GM06990 (cell line): ENCODE data around the gene FLNA.

Experiments used
- DNase-seq: peaks from one replicate; pipeline ENCODE4 v3.0.0-alpha.2; 2011; ENCODE audit not compliant: insufficient read length; ENCODE audit errors: extremely low read depth
- H3K27me3 ChIP-seq: replicated peaks from 2 replicates; pipeline ENCODE4 v1.6.0; 2011; ENCODE audit warnings: low read length; ENCODE audit not compliant: control insufficient read depth, insufficient read depth
- H3K36me3 ChIP-seq: 2 replicates; pipeline ENCODE4 v1.5.1; 2011; ENCODE audit warnings: low read length; ENCODE audit not compliant: control insufficient read depth, insufficient read depth
- H3K4me3 ChIP-seq: replicated peaks from 2 replicates; pipeline ENCODE4 v1.5.1; 2011; ENCODE audit warnings: low read depth, mild to moderate bottlenecking, control low read depth, low read length
- TF ChIP-seq, protein P1 (sequence below): IDR thresholded peaks from 2 replicates; pipeline ENCODE4 v1.5.1; 2011; ENCODE audit warnings: low read length, control low read depth, mild to moderate bottlenecking, inconsistent platforms; ENCODE audit not compliant: insufficient read depth, poor library complexity, severe bottlenecking

FLNA gene

DNA sequence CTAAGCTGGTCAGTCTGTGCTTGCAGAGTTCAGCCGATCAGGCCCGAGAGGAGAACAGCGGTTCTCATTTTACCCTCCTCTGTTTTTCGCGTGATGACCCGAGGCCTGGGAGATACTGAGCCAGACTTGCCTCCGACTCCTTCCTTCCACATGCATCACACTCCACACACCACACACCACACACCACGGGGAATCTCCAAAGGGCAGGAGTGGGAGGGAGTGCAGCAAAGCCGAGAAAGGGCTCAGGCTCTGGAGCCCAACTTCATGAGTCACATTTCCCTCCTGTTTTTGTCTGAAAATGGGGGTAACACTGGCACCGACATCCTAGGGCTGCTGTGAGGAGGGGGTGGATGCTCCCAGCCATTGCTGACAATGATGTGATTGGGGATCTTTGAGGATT, 39.9 kb downstream of the FLNA start:
- Histone ChIP-seq H3K36me3 (no peaks in the 10 kb centered on the region), H3K4me3 (no peak overlapping the region), H3K27me3 (no peaks in the 10 kb centered on the region)
- TF ChIP-seq, protein P1, sequence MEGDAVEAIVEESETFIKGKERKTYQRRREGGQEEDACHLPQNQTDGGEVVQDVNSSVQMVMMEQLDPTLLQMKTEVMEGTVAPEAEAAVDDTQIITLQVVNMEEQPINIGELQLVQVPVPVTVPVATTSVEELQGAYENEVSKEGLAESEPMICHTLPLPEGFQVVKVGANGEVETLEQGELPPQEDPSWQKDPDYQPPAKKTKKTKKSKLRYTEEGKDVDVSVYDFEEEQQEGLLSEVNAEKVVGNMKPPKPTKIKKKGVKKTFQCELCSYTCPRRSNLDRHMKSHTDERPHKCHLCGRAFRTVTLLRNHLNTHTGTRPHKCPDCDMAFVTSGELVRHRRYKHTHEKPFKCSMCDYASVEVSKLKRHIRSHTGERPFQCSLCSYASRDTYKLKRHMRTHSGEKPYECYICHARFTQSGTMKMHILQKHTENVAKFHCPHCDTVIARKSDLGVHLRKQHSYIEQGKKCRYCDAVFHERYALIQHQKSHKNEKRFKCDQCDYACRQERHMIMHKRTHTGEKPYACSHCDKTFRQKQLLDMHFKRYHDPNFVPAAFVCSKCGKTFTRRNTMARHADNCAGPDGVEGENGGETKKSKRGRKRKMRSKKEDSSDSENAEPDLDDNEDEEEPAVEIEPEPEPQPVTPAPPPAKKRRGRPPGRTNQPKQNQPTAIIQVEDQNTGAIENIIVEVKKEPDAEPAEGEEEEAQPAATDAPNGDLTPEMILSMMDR: no peak
- DNase-seq: no peak

DNA sequence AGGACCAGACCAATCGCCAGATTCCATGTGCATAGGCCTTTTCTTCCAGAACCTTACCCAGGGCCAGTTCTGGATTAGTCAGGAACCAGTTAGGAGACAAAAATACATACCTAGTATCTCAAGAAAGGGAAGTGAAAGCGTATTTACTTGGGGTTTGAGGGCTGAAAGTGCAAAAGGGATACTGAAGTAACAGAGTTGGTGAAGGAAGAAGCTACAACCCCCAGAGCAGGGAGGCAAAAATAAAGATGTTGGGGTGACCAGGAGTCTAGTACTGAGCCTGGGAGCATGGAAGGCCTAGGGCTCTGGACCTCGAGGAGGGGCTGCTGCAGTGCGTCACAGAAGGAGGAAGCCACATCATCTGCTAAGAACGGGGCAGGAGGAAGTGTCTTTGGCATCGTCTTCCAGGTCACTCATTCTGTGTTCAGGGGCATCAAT, 40.6 kb downstream of the FLNA start:
- no peaks in the 10 kb centered on the region for H3K36me3 ChIP-seq
- peak; percentile 61 for DNase-seq
- H3K27me3 ChIP-seq: no peaks in the 10 kb centered on the region
- H3K4me3 ChIP-seq: no peak overlapping the region
- TF ChIP-seq, protein P1: no peak

DNA sequence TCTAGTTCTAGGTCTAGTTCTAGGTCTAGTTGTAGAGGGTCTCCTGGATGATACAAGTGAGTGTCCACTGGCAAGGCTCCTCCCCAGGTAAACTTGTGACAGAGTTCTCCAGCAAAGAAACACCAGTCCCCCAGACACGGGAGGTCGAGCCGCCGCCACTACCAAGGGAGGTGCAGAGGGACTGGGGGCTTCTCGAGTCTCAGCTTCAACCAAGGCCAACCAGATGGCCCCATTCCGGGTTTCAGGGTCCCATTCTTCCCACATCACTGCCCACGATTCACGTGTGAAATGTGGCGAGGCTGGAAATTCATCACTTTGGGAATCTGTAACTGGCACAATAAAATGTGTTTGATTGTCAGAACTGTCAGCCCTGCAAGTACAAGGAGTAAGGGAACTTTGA, 41.3 kb downstream of the FLNA start:
- Histone ChIP-seq H3K4me3 (no peak overlapping the region), H3K27me3 (no peaks in the 10 kb centered on the region), H3K36me3 (no peaks in the 10 kb centered on the region)
- TF ChIP-seq, protein P1: no peak
- DNase-seq: no peak

DNA sequence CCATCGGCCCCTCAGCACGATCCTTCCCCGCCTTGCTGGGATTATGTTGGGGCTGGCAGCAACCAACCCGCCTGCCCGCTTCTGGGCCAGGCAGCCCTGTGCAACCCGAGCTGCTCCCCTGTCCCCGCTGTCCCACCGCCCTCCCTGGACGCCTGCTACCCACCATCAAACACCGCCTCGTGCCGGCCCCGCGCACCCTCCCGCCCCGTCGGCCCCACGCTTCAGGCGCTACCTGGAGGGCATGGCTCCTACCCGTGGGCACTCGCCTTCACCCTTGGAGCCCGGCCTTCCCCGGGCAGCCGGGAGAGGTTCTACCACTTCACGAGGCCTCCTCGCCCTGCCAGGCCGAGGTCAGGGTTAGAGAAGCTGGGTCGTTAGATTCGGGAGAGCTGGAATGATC, 41.9 kb downstream of the FLNA start:
- no peak for DNase-seq
- Histone ChIP-seq H3K36me3 (no peaks in the 10 kb centered on the region), H3K27me3 (no peaks in the 10 kb centered on the region), H3K4me3 (no peak overlapping the region)
- TF ChIP-seq, protein P1: no peak

DNA sequence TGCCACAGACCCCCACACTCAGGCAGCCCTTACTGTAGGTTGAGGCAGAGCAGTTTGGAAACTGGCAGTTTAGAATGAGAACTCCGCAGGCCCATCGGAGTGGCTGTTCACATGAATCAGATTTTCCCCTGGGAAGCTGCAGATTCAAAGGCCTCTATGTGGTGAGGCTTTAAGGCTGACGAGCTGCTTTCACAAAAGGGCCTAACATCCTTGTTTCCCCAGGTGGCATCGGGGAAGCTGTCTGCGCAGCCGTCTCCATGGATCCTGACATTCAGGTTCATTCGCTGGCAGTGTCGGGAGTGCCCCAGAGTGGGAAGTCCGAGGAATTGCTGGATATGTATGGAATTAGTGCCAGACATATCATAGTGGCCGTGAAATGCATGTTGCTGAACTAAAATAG, 45.1 kb downstream of the FLNA start:
- Histone ChIP-seq H3K27me3 (no peaks in the 10 kb centered on the region; the same call in 1 of the 2 replicates), H3K4me3 (no peak overlapping the region), H3K36me3 (no peaks in the 10 kb centered on the region)
- TF ChIP-seq, protein P1: no peak
- DNase-seq: no peak

DNA sequence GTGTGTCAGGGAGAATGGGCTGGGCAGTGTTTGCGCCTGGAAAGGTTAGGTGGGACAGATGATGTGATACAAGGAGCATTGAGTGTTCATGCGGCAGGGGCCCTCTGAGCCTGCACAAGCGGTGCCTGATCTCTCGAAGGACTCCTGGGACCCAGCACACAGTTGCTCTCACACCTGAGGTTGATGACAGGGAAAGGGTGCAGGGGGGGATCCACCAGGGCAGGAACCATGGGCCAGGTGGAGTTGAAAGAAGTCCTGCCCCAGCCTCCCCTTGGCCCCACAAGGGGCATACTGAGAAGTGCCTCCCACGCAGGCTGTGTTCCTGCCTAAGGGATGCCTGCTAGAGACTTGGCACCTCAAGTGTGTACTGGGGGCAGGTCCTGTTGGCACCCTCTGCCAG, 45.8 kb downstream of the FLNA start:
- Histone ChIP-seq H3K4me3 (no peak overlapping the region), H3K36me3 (no peaks in the 10 kb centered on the region), H3K27me3 (no peaks in the 10 kb centered on the region; the same call in 1 of the 2 replicates)
- DNase-seq: no peak
- TF ChIP-seq, protein P1: no peak
